Lung (tissue), 12 donors: ENCODE data around the gene STK4. TPM values are rescaled to one million over a fixed set of nuclear protein-coding genes. Genes with fewer than 3 reads are reported as not detected.
A peak's percentile ranks its signal among the peaks of the same experiment; 100 is the strongest.

Experiments
- ATAC-seq: fragments of 200-7000 bp; cut with Tn5 transposase; one replicate; pipeline ENCODE4 v1.9.1; 2020; ENCODE audit warnings: moderate number of reproducible peaks; ENCODE audit not compliant: insufficient read depth, low FRiP score
- DNase-seq, 3 donors: peaks; one replicate each; pipeline ENCODE4 v3.0.0-alpha.2; 2013 to 2017
- H3K27ac ChIP-seq, 2 donors: one replicate each; pipeline ENCODE4 v1.5.1; 2013; ENCODE audit warnings: mild to moderate bottlenecking in 2 of 2, moderate library complexity in 2 of 2, control low read depth in 1 of 2, inconsistent platforms in 1 of 2, low read depth in 1 of 2, low read length in 1 of 2
- H3K27me3 ChIP-seq, 3 donors: one replicate each; pipeline ENCODE4 v1.5.1; 2013; ENCODE audit warnings: low read length in 2 of 3; ENCODE audit not compliant: control insufficient read depth in 3 of 3, insufficient read depth in 3 of 3
- H3K36me3 ChIP-seq, 4 donors: one replicate each; pipeline ENCODE4 v1.5.1; 2013; ENCODE audit warnings: low read length in 4 of 4, mild to moderate bottlenecking in 1 of 4, moderate library complexity in 1 of 4; ENCODE audit not compliant: control insufficient read depth in 4 of 4, insufficient read depth in 4 of 4
- H3K4me1 ChIP-seq, 5 donors: one replicate each; pipeline ENCODE4 v1.5.1; 2013; ENCODE audit warnings: low read length in 5 of 5, mild to moderate bottlenecking in 2 of 5, moderate library complexity in 1 of 5; ENCODE audit not compliant: control insufficient read depth in 5 of 5, insufficient read depth in 5 of 5
- H3K4me3 ChIP-seq: one replicate; pipeline ENCODE4 v1.5.1; 2013; ENCODE audit warnings: mild to moderate bottlenecking, control low read depth, moderate library complexity
- H3K9ac ChIP-seq, 2 donors: one replicate each; pipeline ENCODE4 v1.5.1; 2013; ENCODE audit warnings: low read length in 2 of 2, control low read depth in 1 of 2; ENCODE audit not compliant: insufficient read depth in 1 of 2
- H3K9me3 ChIP-seq, 4 donors: one replicate each; pipeline ENCODE4 v1.5.1; 2013; ENCODE audit warnings: low read length in 3 of 4, mild to moderate bottlenecking in 1 of 4, moderate library complexity in 1 of 4; ENCODE audit not compliant: control insufficient read depth in 4 of 4, insufficient read depth in 3 of 4
- WGBS, 2 donors: extraction: QIAGEN DNeasy Blood & Tissue Kit; methylation state at CpG; one replicate each; pipeline ENCODE4 v1.1.7; 2013; 5-methylcytosine and 5-hydroxymethylcytosine counted together
- polyA plus RNA-seq, 2 donors: library from polyadenylated mRNA; stranded (reverse); fragments of 200-250 nt; gene quantifications; one replicate each; pipeline ENCODE4 v1.2.1, GENCODE V29; 2013
- total RNA-seq, 2 donors: library from RNA; depleted of rRNA in 1 of 2; stranded (reverse); fragments of >200 nt in 1 of 2; gene quantifications; one replicate each; pipeline ENCODE4 v1.2.1, GENCODE V29; 2014 to 2021
- TF ChIP-seq, protein P1 (sequence below): IDR thresholded peaks from 2 replicates; pipeline ENCODE4 v1.5.1; 2012; ENCODE audit warnings: mild to moderate bottlenecking; ENCODE audit errors: control extremely low read depth, extremely low read depth
- donor health status: control.
- donor health status: control.
- donor health status: Bipolar disorder and iron deficiency.
- donor health status: healthy.
- donor health status: DM: yes; HTN: yes; CAD: no.

The STK4 gene
- total and polyA plus RNA-seq, 4 donors = 11.8 to 70.9 (median 28.1) TPM

GRCh38 chr20:45042978-45043377, 76.7 kb downstream of the STK4 start:
- Histone ChIP-seq H3K4me1 (peaks cover 0 to 6% (median 1%) of the 10 kb centered on the region in 5 donors), H3K36me3 (peaks cover 0 to 2% (median 0%) of the 10 kb centered on the region in 4 donors), H3K4me3 (no peak overlapping the region), H3K27ac (no peak overlapping the region), H3K27me3 (no peaks in the 10 kb centered on the region), H3K9ac (no peak overlapping the region), H3K9me3 (no peaks in the 10 kb centered on the region)
- ATAC-seq (no peak), DNase-seq (no peak)
- TF ChIP-seq, protein P1, sequence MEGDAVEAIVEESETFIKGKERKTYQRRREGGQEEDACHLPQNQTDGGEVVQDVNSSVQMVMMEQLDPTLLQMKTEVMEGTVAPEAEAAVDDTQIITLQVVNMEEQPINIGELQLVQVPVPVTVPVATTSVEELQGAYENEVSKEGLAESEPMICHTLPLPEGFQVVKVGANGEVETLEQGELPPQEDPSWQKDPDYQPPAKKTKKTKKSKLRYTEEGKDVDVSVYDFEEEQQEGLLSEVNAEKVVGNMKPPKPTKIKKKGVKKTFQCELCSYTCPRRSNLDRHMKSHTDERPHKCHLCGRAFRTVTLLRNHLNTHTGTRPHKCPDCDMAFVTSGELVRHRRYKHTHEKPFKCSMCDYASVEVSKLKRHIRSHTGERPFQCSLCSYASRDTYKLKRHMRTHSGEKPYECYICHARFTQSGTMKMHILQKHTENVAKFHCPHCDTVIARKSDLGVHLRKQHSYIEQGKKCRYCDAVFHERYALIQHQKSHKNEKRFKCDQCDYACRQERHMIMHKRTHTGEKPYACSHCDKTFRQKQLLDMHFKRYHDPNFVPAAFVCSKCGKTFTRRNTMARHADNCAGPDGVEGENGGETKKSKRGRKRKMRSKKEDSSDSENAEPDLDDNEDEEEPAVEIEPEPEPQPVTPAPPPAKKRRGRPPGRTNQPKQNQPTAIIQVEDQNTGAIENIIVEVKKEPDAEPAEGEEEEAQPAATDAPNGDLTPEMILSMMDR = no peak
- WGBS, 2 donors = 97 to 100% methylated on average over 1 of the region's 1 CpG

GRCh38 chr20:45044084-45044573, 77.8 kb downstream of the STK4 start:
- no peak overlapping the region for H3K4me3 ChIP-seq
- H3K27ac ChIP-seq = no peak overlapping the region
- H3K9ac ChIP-seq = no peak overlapping the region
- peaks cover 0 to 2% (median 0%) of the 10 kb centered on the region in 4 donors for H3K36me3 ChIP-seq
- DNase-seq (peak; percentile 44 to 84 (median 82)), ATAC-seq (no peak)
- no peaks in the 10 kb centered on the region for H3K27me3 ChIP-seq
- 37 to 49% methylated on average over 5 of the region's 5 CpGs for WGBS, 2 donors
- no peaks in the 10 kb centered on the region for H3K9me3 ChIP-seq
- TF ChIP-seq, protein P1 = peak; percentile 69
- peaks cover 0 to 3% (median 1%) of the 10 kb centered on the region in 5 donors for H3K4me1 ChIP-seq

DNA sequence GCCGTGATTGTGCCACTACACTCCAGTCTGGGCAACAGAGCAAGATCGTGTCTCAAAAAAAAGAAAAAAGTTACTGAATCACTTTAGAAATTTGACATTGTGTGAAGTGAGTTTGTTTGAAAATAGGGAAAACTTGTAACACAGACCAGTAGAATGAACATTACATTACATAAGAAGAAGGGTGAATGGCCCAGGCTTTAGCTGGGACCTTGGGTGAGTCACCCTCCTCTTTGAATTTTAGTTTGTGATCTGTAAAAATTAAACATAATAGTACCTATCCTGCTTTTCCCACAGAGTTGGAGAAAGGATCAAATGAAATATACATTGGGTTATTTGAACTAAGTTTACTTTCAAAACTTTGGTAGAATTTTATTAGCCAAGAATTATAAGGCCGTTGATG, 78.3 kb downstream of the STK4 start:
- Histone ChIP-seq H3K27me3 (no peaks in the 10 kb centered on the region), H3K36me3 (peaks cover 0 to 2% (median 0%) of the 10 kb centered on the region in 4 donors), H3K9ac (no peak overlapping the region), H3K4me3 (no peak overlapping the region), H3K4me1 (peaks cover 0 to 7% (median 1%) of the 10 kb centered on the region in 5 donors), H3K9me3 (no peaks in the 10 kb centered on the region), H3K27ac (no peak overlapping the region)
- TF ChIP-seq, protein P1 = no peak
- 90 to 98% methylated on average over 3 of the region's 3 CpGs for WGBS, 2 donors
- ATAC-seq (no peak), DNase-seq (no peak)

DNA sequence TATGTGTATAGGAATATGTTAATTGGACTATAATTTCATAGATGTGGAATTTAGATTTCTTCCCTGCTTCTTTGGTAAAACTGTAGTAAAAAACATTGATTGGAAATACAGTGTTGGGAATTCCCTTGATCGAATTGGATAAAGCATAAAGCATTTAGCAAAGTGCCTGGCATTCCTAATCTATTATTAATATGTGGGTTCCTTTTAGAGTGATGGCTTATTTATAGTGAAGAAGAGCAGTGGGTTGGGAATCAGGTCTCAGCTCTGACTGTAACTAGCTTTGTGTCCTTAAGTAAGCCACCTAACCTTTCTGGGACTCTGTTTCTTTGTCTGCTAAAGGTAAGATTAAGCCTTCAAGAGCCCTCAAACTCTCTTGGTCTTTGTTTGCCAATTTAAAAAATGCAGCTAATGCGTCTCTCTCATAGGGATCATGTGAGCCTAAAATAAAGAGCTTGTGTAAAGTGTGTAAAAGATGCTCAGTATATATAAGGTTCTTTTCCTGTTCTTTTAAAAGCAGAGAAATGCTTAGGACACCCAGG, 81.3 kb downstream of the STK4 start:
- peak in 1 of 3 donors; percentile 24 for DNase-seq
- Histone ChIP-seq H3K9ac (no peak overlapping the region), H3K4me3 (no peak overlapping the region), H3K27me3 (no peaks in the 10 kb centered on the region), H3K9me3 (no peaks in the 10 kb centered on the region), H3K4me1 (peaks cover 0 to 16% (median 3%) of the 10 kb centered on the region in 5 donors), H3K27ac (no peak overlapping the region), H3K36me3 (no peaks in the 10 kb centered on the region)
- 75 to 94% methylated on average over 2 of the region's 2 CpGs for WGBS, 2 donors
- TF ChIP-seq, protein P1 = no peak
- no peak for ATAC-seq
